Activated CD8-positive, alpha-beta memory T cell treated with anti-CD3 and anti-CD28 coated beads, Interleukin-2, amount 10 ng/mL, durations not matched to agents 7 days and 5 days (primary cell): ENCODE data around the gene EPN3. TPM values are rescaled to one million over a fixed set of nuclear protein-coding genes. Genes with fewer than 3 reads are reported as not detected.

Source experiments
- ATAC-seq: fragments of 150-1000 bp; cut with Tn5 transposase; one replicate; pipeline ENCODE4 v1.10.0; 2021; ENCODE audit warnings: moderate library complexity
- CTCF ChIA-PET: fragments of 350-600 bp; sonication (Branson Sonifier 250); formaldehyde crosslinking; loops from one replicate; lab custom pipeline; 2021; ENCODE audit warnings: antibody characterized with exemption; lab: Charles Lee
- DNase-seq: peaks from one replicate; pipeline ENCODE4 v3.0.0-alpha.2; 2020
- H3K27ac Mint-ChIP-seq: one replicate; pipeline ENCODE4 v1.8.0; 2021; ENCODE audit warnings: mild to moderate bottlenecking, mixed read lengths
- H3K27me3 Mint-ChIP-seq: one replicate; pipeline ENCODE4 v1.8.0; 2021; ENCODE audit warnings: mixed read lengths
- H3K36me3 Mint-ChIP-seq: one replicate; pipeline ENCODE4 v1.8.0; 2021; ENCODE audit warnings: mild to moderate bottlenecking, mixed read lengths
- H3K4me1 Mint-ChIP-seq: one replicate; pipeline ENCODE4 v1.8.0; 2021; ENCODE audit warnings: mixed read lengths
- H3K4me3 Mint-ChIP-seq: one replicate; pipeline ENCODE4 v1.8.0; 2021; ENCODE audit warnings: mild to moderate bottlenecking, moderate library complexity, mixed read lengths
- H3K9me3 Mint-ChIP-seq: one replicate; pipeline ENCODE4 v1.8.0; 2022; ENCODE audit warnings: low read depth, mixed read lengths
- total RNA-seq, 2 experiments: library from RNA; stranded (reverse); gene quantifications; one replicate each; pipeline ENCODE4 v1.2.3, GENCODE V29; 2021

Gene EPN3
- total RNA-seq, 2 experiments from 2014 or later, result not detected

- CTCF ChIA-PET, result interaction anchor here (1.2 kb wide), 1 partner anchor 23 kb away, joined by 4 read pairs; no protein-coding TSS in a partner anchor
- DNase-seq (no peak), ATAC-seq (no peak)
- H3K27ac Mint-ChIP-seq, result no peak overlapping the region
- H3K4me3 Mint-ChIP-seq, result no peak overlapping the region
- H3K9me3 Mint-ChIP-seq, result no peaks in the 10 kb centered on the region
- no peaks in the 10 kb centered on the region for H3K36me3 Mint-ChIP-seq
- no peaks in the 10 kb centered on the region for H3K4me1 Mint-ChIP-seq
- peaks cover 8% of the 10 kb centered on the region for H3K27me3 Mint-ChIP-seq
Measured at GRCh38 chr17:50585891-50586290, 53.4 kb downstream of the EPN3 start.

- no peak for DNase-seq
- H3K27ac Mint-ChIP-seq, result no peak overlapping the region
- CTCF ChIA-PET, result interaction anchor here (1.2 kb wide), 1 partner anchor 24 kb away, joined by 4 read pairs; no protein-coding TSS in a partner anchor
- no peak for ATAC-seq
- H3K4me3 Mint-ChIP-seq, result no peak overlapping the region
- no peaks in the 10 kb centered on the region for H3K36me3 Mint-ChIP-seq
- H3K4me1 Mint-ChIP-seq, result no peaks in the 10 kb centered on the region
- H3K9me3 Mint-ChIP-seq, result no peaks in the 10 kb centered on the region
- H3K27me3 Mint-ChIP-seq, result peaks cover 8% of the 10 kb centered on the region
Measured at GRCh38 chr17:50586421-50587247, 54.1 kb downstream of the EPN3 start.

DNA sequence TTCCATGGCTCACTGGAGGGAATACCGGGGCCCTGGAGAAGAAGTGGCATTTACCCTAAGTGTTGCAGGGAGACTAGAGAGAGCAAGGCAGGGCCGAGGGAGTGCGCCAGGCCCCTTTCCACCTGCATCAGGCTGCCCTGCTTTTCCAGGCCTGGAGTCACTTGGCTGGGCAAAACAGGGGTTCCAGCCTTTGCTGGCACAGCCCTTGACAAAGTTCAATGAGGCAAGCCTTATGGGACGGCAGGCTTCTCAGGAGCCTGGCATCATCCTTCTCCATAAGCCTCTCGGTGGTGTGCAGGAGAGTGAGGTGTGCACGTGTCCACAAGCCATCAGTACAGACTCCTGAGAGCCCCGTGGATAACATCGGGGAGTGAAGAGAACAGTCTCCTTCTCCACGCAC is 55.0 kb downstream of the EPN3 start:
- Mint-ChIP-seq H3K27me3 (peaks cover 5% of the 10 kb centered on the region), H3K27ac (no peak overlapping the region), H3K4me1 (no peaks in the 10 kb centered on the region), H3K36me3 (no peaks in the 10 kb centered on the region), H3K9me3 (no peaks in the 10 kb centered on the region), H3K4me3 (no peak overlapping the region)
- CTCF ChIA-PET, result no interaction called here
- ATAC-seq, result no peak
- no peak for DNase-seq

DNA sequence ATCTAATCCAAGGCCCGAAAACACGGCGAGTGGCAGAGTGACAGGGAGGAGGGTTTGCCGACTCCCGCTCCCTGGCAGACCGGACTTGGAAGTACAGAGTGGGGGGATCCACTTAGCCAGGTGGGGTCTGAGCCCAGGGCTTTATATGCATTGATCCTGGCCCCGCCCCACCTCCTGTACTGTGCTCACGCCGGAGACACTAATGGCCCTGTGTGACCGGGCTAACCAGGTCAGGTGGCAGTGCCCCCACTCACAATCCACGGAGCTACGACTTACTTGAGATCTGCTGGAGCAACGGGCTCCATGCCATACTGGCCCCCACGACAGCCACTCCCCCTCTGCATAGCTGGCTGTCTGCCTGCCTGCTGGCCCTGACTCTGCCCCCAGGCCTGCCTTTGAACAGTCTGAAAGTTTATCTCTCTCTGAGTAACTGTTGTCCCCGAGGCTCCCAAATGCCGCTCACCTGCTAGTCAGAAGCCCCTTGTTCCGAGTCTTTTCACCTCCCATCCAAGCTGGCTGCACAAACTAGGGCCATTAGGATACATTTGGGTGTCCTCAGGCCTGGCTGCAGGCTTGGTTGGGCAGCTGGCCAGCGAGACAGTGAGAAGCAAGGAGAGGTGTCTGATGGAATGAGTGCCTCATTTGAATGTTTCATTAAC is 56.0 kb downstream of the EPN3 start:
- Mint-ChIP-seq H3K4me1 (no peaks in the 10 kb centered on the region), H3K27me3 (peaks cover 5% of the 10 kb centered on the region), H3K9me3 (no peaks in the 10 kb centered on the region), H3K36me3 (no peaks in the 10 kb centered on the region), H3K4me3 (no peak overlapping the region), H3K27ac (no peak overlapping the region)
- DNase-seq, result no peak
- CTCF ChIA-PET, result no interaction called here
- no peak for ATAC-seq

DNA sequence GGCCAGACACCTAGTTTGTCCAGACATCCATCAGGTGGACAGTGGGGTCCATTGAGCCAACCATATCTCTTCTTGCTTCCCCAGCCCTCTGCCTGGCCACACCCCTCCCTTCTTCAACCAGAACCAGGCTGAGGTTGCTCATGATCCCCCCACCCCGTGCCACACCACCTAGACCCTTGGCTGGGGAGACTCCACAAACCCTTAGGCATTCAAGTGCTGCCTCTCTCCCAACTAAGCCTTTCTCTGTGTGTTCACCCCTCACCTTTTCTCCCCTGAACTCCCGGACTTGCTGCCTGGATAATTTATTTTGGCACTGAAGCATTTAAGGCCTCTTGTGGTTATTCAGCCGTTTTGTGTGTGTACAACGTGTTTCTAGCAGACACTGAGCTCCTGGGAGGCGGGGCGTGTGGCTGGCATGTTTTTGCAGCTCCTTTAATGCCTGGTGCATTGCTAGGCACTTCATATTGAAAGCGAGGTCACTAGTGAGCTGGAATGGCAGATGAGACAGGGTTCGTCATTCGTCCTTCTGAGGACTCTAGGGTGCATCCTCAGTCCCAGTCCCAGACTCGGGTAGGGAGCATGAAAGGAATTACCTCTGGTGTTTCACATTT is 56.7 kb downstream of the EPN3 start:
- peaks cover under 1% of the 10 kb centered on the region for H3K27me3 Mint-ChIP-seq
- DNase-seq, result no peak
- ATAC-seq, result no peak
- CTCF ChIA-PET, result no interaction called here
- no peaks in the 10 kb centered on the region for H3K9me3 Mint-ChIP-seq
- no peak overlapping the region for H3K4me3 Mint-ChIP-seq
- H3K27ac Mint-ChIP-seq, result no peak overlapping the region
- no peaks in the 10 kb centered on the region for H3K4me1 Mint-ChIP-seq
- H3K36me3 Mint-ChIP-seq, result no peaks in the 10 kb centered on the region

GRCh38 chr17:50590946-50591737 is 58.6 kb downstream of the EPN3 start:
- DNase-seq (no peak), ATAC-seq (no peak)
- Mint-ChIP-seq H3K36me3 (no peaks in the 10 kb centered on the region), H3K27me3 (no peaks in the 10 kb centered on the region), H3K4me3 (no peak overlapping the region), H3K27ac (no peak overlapping the region), H3K4me1 (no peaks in the 10 kb centered on the region), H3K9me3 (no peaks in the 10 kb centered on the region)
- CTCF ChIA-PET, result no interaction called here

DNA sequence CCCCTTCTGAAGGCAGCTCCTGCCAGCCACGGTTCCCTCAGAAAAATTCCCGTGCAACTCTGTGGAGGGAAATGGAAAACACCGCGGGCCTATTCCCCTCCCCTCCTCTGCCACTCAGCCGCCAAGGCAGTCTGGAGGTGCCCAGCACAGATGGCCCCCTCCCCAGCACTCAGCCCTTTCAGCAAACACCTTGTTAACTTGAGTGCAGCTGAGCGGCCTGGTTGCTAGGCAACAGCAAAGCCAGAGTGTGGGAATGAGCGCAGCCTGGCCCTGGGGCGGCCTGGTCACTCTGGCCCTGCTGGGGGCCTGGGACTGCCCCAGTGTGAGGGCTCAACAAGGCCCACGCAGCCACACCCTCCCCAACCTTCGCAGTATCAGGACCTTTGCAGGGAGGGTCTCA is 60.8 kb downstream of the EPN3 start:
- no peak overlapping the region for H3K4me3 Mint-ChIP-seq
- ATAC-seq (no peak), DNase-seq (no peak)
- H3K27ac Mint-ChIP-seq, result no peak overlapping the region
- CTCF ChIA-PET, result no interaction called here
- no peaks in the 10 kb centered on the region for H3K36me3 Mint-ChIP-seq
- no peaks in the 10 kb centered on the region for H3K9me3 Mint-ChIP-seq
- H3K27me3 Mint-ChIP-seq, result peaks cover under 1% of the 10 kb centered on the region
- H3K4me1 Mint-ChIP-seq, result no peaks in the 10 kb centered on the region

Other genes starting within 250 kb of the EPN3 start
- 10 to 100 TPM; 33.1 to 38.2 TPM for gene XYLT2, start 186.6 kb upstream of the EPN3 start, total RNA-seq
- 10 to 100 TPM; 65.7 to 81.8 TPM for gene MRPL27, start 159.6 kb upstream of the EPN3 start, total RNA-seq
- 10 to 100 TPM; 34.0 to 40.8 TPM for gene EME1, start 159.5 kb upstream of the EPN3 start, total RNA-seq
- gene LRRC59, start 135.2 kb upstream of the EPN3 start, total RNA-seq, result 10 to 100 TPM; 71.5 to 82.6 TPM
- 10 to 100 TPM; 34.6 to 49.4 TPM for gene ACSF2, start 106.5 kb upstream of the EPN3 start, total RNA-seq
- gene CHAD, start 63.9 kb upstream of the EPN3 start, total RNA-seq, result not detected
- 10 to 100 TPM; 30.3 to 33.2 TPM for gene RSAD1, start 53.9 kb upstream of the EPN3 start, total RNA-seq
- 10 to 100 TPM in 1 of 2 experiments, 1 to 10 TPM in 1; 6.7 to 13.9 TPM for gene MYCBPAP, start 24.3 kb upstream of the EPN3 start, total RNA-seq
- 10 to 100 TPM; 29.9 to 35.2 TPM for gene SPATA20, start 14.4 kb downstream of the EPN3 start, total RNA-seq
- not detected for gene CACNA1G, start 28.0 kb downstream of the EPN3 start, total RNA-seq
- gene ABCC3, start 102.1 kb downstream of the EPN3 start, total RNA-seq, result not detected
- 10 to 100 TPM; 30.5 to 39.3 TPM for gene ANKRD40, start 175.2 kb downstream of the EPN3 start, total RNA-seq
- 100 to 1,000 TPM; 147 to 193 TPM for gene LUC7L3, start 186.9 kb downstream of the EPN3 start, total RNA-seq
- not detected for gene ANKRD40CL, start 234.8 kb downstream of the EPN3 start, total RNA-seq